NCI-H1105 treated with DMSO at 0.1 percent for 48 hours (cell line): ENCODE results near the gene DUSP1.

Experiments used
- DNase-seq: peaks from one replicate; lab custom pipeline; 2025; lab: John Stamatoyannopoulos, UW

DUSP1 gene

GRCh38 chr5:172724242-172725183 is 46.5 kb downstream of the DUSP1 start:
- no peak for DNase-seq

GRCh38 chr5:172723508-172723907 is 47.5 kb downstream of the DUSP1 start:
- DNase-seq, result no peak

- DNase-seq, result no peak
Measured at GRCh38 chr5:172722327-172722815, 48.6 kb downstream of the DUSP1 start.

- no peak for DNase-seq
Measured at GRCh38 chr5:172721455-172722326, 49.3 kb downstream of the DUSP1 start.

- no peak for DNase-seq
Measured at GRCh38 chr5:172720655-172721054, 50.3 kb downstream of the DUSP1 start.

- DNase-seq, result no peak
Measured at GRCh38 chr5:172719211-172719610, 51.8 kb downstream of the DUSP1 start.

- DNase-seq, result no peak
Measured at GRCh38 chr5:172718527-172719114, 52.4 kb downstream of the DUSP1 start.
